Esophagus muscularis mucosa (tissue), 4 donors: Measurements from ENCODE around the gene DNAJA4. TPM values are rescaled to one million over a fixed set of nuclear protein-coding genes. Genes with fewer than 3 reads are reported as not detected.

Source experiments
- DNase-seq: peaks from one replicate; pipeline ENCODE4 v3.0.0-alpha.2; 2017; ENCODE audit errors: extremely low spot score
- H3K27ac ChIP-seq, 4 donors: fragments of 200-600 bp; sonication (generic); replicated peaks in 1 of 4; 1 replicate in 3 of 4; 2 replicates in 1 of 4; pipeline ENCODE4 v1.5.1; 2016 to 2019; ENCODE audit warnings: mild to moderate bottlenecking in 1 of 4
- H3K27me3 ChIP-seq, 4 donors: fragments of 200-600 bp; sonication (generic); one replicate each; pipeline versions ENCODE4 v1.5.1 to v1.6.0; 2016 to 2019
- H3K36me3 ChIP-seq, 4 donors: fragments of 200-600 bp; sonication (generic); one replicate each; pipeline ENCODE4 v1.5.1; 2016 to 2019
- H3K4me1 ChIP-seq, 4 donors: fragments of 200-600 bp; sonication (generic); one replicate each; pipeline ENCODE4 v1.5.1; 2016 to 2019
- H3K4me3 ChIP-seq, 4 donors: fragments of 200-600 bp; sonication (generic); 1 replicate in 2 of 4; 2 replicates in 2 of 4; pipeline ENCODE4 v1.5.1; 2016 to 2019; ENCODE audit warnings: mild to moderate bottlenecking in 4 of 4, moderate library complexity in 1 of 4
- H3K9me3 ChIP-seq, 4 donors: fragments of 200-600 bp; sonication (generic); 1 replicate in 3 of 4; 2 replicates in 1 of 4; pipeline ENCODE4 v1.5.1; 2016 to 2019
- EP300 ChIP-seq: sonication (generic); formaldehyde crosslinking; IDR thresholded peaks from one replicate; pipeline ENCODE4 v1.6.1; 2017; ENCODE audit warnings: antibody characterized with exemption
- POLR2A ChIP-seq: fragments of 450-650 bp; IDR thresholded peaks from one replicate; pipeline ENCODE4 v1.6.1; 2017; ENCODE audit warnings: antibody characterized with exemption, moderate library complexity, mild to moderate bottlenecking, low read depth
- POLR2AphosphoS5 ChIP-seq, 2 donors: sonication (generic); formaldehyde crosslinking; IDR thresholded peaks; one replicate each; pipeline ENCODE4 v1.6.1; 2017; ENCODE audit warnings: antibody characterized with exemption in 2 of 2
- WGBS: methylation state at CpG from one replicate; pipeline ENCODE4 v1.1.5; 2018; 5-methylcytosine and 5-hydroxymethylcytosine counted together
- intact Hi-C: fragments of 100-400 bp; cut with DNase I; formaldehyde crosslinking; loops from one replicate; pipeline ENCODE4 v1.15.1; 2023
- total RNA-seq, 4 donors: library from RNA; depleted of rRNA; stranded (reverse); fragments of >200 nt; gene quantifications; one replicate each; pipeline versions ENCODE4 v1.1.0 to v1.2.1, GENCODE V29; 2016
- TF ChIP-seq, protein P1 (sequence below), 3 experiments: fragments of 200-600 bp in 2 of 3; fragments of 450-650 bp in 1 of 3; sonication (generic) in 2 of 3; IDR thresholded peaks; one replicate each; pipeline ENCODE4 v1.5.1; 2017 to 2019; ENCODE audit warnings: antibody characterized with exemption in 3 of 3, mild to moderate bottlenecking in 2 of 3, moderate library complexity in 1 of 3

The DNAJA4 gene
- total RNA-seq, 4 donors from 2014 or later: 11.8 to 23.5 (median 15.8) TPM

- TF ChIP-seq, protein P1, sequence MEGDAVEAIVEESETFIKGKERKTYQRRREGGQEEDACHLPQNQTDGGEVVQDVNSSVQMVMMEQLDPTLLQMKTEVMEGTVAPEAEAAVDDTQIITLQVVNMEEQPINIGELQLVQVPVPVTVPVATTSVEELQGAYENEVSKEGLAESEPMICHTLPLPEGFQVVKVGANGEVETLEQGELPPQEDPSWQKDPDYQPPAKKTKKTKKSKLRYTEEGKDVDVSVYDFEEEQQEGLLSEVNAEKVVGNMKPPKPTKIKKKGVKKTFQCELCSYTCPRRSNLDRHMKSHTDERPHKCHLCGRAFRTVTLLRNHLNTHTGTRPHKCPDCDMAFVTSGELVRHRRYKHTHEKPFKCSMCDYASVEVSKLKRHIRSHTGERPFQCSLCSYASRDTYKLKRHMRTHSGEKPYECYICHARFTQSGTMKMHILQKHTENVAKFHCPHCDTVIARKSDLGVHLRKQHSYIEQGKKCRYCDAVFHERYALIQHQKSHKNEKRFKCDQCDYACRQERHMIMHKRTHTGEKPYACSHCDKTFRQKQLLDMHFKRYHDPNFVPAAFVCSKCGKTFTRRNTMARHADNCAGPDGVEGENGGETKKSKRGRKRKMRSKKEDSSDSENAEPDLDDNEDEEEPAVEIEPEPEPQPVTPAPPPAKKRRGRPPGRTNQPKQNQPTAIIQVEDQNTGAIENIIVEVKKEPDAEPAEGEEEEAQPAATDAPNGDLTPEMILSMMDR (IDR thresholded peaks at IDR 0.05): no peak
- TF ChIP-seq EP300 (no peak), POLR2AphosphoS5 (IDR thresholded peaks at IDR 0.05) (no peak), POLR2A (no peak)
- Histone ChIP-seq H3K4me3 (no peak overlapping the region), H3K4me1 (peaks cover 0 to 20% (median 11%) of the 10 kb centered on the region in 4 donors), H3K27me3 (no peaks in the 10 kb centered on the region), H3K9me3 (peaks cover 0 to 10% (median 5%) of the 10 kb centered on the region in 4 donors), H3K36me3 (no peaks in the 10 kb centered on the region), H3K27ac (peak overlapping the region in 3 of 4 donors; percentile 17 to 44 (median 28))
- DNase-seq: no peak
- intact Hi-C loops: no loop called here
- 32% methylated on average over 4 of the region's 4 CpGs for WGBS
Observed at GRCh38 chr15:78223396-78224022, 40.9 kb upstream of the DNAJA4 start.

- TF ChIP-seq EP300 (no peak), POLR2AphosphoS5 (IDR thresholded peaks at IDR 0.05) (no peak), POLR2A (no peak)
- TF ChIP-seq, protein P1 (IDR thresholded peaks at IDR 0.05): no peak
- Histone ChIP-seq H3K36me3 (no peaks in the 10 kb centered on the region), H3K27me3 (no peaks in the 10 kb centered on the region), H3K4me3 (no peak overlapping the region), H3K27ac (peak overlapping the region in 2 of 4 donors; percentile 28 to 44), H3K4me1 (peaks cover 0 to 19% (median 11%) of the 10 kb centered on the region in 4 donors), H3K9me3 (peaks cover 0 to 10% (median 5%) of the 10 kb centered on the region in 4 donors)
- intact Hi-C loops: no loop called here
- DNase-seq: no peak
- 72% methylated on average over 2 of the region's 2 CpGs for WGBS
Observed at GRCh38 chr15:78224023-78224411, 40.3 kb upstream of the DNAJA4 start.

DNA sequence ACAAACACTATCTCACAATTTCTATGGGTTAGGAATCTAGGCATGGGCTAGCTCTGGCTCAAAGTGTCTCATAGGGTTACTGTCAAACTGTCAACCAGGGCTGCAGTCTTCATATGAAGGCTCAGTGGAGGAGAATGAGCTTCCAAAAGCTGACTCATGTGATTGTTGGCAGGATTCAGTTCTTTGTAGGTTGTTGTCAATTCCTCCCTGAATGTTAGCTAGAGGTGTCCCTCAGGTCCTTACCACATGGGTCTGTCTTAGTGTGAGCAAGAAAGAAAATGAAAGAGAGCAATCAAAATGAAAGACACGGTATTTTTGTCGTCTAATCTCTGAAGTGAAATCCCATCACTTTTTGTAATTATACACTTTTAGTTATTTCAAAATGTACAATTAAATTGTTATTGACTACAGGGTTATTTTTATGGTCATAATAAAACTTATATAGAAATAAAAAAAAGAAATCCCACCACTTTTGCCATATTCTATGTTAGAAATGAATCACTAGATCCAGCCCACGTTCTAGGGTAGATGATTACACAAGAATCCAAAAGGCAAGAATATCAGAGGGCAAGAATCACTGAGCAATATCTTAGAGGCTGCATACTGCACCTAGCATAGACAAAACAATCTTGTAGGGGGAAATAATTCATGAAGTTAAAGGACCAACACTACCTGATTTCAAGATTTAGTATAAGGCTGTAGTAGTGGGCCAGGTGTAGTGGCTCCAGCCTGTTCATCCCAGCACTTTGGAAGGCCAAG lies 38.4 kb upstream of the DNAJA4 start:
- peaks cover 0 to 13% (median 10%) of the 10 kb centered on the region in 4 donors for H3K4me1 ChIP-seq
- no peak for TF ChIP-seq EP300
- no peak for TF ChIP-seq POLR2AphosphoS5 (IDR thresholded peaks at IDR 0.05)
- TF ChIP-seq, protein P1 (IDR thresholded peaks at IDR 0.05): no peak
- TF ChIP-seq POLR2A: no peak
- intact Hi-C loops: no loop called here
- no peak for DNase-seq
- H3K36me3 ChIP-seq: no peaks in the 10 kb centered on the region
- no peak overlapping the region for H3K27ac ChIP-seq
- H3K27me3 ChIP-seq: no peaks in the 10 kb centered on the region
- no peak overlapping the region for H3K4me3 ChIP-seq
- WGBS: 92% methylated on average over 3 of the region's 3 CpGs
- peaks cover 0 to 10% (median 5%) of the 10 kb centered on the region in 4 donors for H3K9me3 ChIP-seq

DNA sequence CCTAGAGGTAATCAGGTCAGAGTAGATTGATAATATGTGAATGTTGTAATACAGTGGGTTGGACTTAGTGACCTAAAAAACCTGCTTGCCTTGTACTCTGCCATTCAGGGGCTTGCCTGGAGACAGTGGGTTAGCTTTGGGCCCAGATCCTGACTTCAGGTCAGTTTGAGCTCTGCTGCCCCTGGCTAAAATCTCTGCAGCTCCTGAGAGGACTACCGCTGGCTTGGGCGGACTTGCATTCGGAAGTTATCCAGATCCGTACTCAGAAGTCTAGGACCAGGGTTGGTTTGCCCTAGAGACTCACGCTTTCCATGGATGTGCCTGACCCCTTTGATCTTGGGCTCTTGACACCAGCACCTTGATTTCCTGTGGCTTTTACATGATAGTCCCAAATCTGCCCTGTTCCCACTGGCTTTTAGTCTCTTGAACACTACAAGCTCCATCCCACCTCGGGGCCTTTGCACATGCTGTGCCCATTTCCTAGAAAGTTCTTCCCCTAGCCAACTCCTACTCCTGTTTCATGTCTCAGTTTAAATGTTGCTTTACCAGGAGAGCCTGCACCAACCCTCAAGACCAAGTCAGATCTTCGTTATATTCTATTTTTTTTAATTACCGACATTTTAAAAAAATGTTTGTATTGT lies 35.9 kb upstream of the DNAJA4 start:
- WGBS: 93% methylated on average over 8 of the region's 8 CpGs
- TF ChIP-seq, protein P1 (IDR thresholded peaks at IDR 0.05): no peak
- no peak for TF ChIP-seq POLR2AphosphoS5 (IDR thresholded peaks at IDR 0.05)
- no peak for TF ChIP-seq EP300
- TF ChIP-seq POLR2A: no peak
- H3K27me3 ChIP-seq: no peaks in the 10 kb centered on the region
- H3K9me3 ChIP-seq: peaks cover 0 to 10% (median 5%) of the 10 kb centered on the region in 4 donors
- no peak for DNase-seq
- H3K27ac ChIP-seq: no peak overlapping the region
- H3K4me1 ChIP-seq: peaks cover 0 to 6% (median 3%) of the 10 kb centered on the region in 4 donors
- no peaks in the 10 kb centered on the region for H3K36me3 ChIP-seq
- intact Hi-C loops: no loop called here
- H3K4me3 ChIP-seq: no peak overlapping the region
